HepG2 (cell line): ENCODE measurements around the gene HSPA5. TPM values are rescaled to one million over a fixed set of nuclear protein-coding genes. Genes with fewer than 3 reads are reported as not detected.
A peak's percentile ranks its signal among the peaks of the same experiment; 100 is the strongest.

Source experiments
- ISX ChIP-seq: sonication (generic); formaldehyde crosslinking; conservative IDR thresholded peaks from 2 replicates; pipeline ENCODE4 v1.5.0; 2020; ENCODE audit warnings: missing genetic modification reagents
- KAT7 ChIP-seq: IDR thresholded peaks from 2 replicates; pipeline ENCODE4 v1.6.1; 2018; ENCODE audit warnings: borderline replicate concordance, missing compliant biosample characterization
- KLF13 ChIP-seq: sonication (generic); formaldehyde crosslinking; IDR thresholded peaks from 2 replicates; pipeline ENCODE4 v1.4.0; 2020; ENCODE audit warnings: mild to moderate bottlenecking, missing genetic modification reagents
- MBNL3 ChIP-seq: fragments of 250-450 bp; sonication (Bioruptor Pico); conservative IDR thresholded peaks from 2 replicates; pipeline ENCODE4 v1.8.0; 2022; ENCODE audit warnings: mild to moderate bottlenecking, inconsistent platforms
- MTF1 ChIP-seq: sonication (generic); formaldehyde crosslinking; IDR thresholded peaks from 2 replicates; pipeline ENCODE4 v1.5.0; 2020; ENCODE audit warnings: missing genetic modification reagents
- MXD4 ChIP-seq: IDR thresholded peaks from 2 replicates; pipeline ENCODE4 v1.6.1; 2016; ENCODE audit warnings: mild to moderate bottlenecking, missing biosample characterization, missing genetic modification reagents
- SATB2 ChIP-seq: sonication (generic); formaldehyde crosslinking; IDR thresholded peaks from 2 replicates; pipeline ENCODE4 v1.5.0; 2020; ENCODE audit warnings: missing genetic modification reagents
- SIN3B ChIP-seq: fragments of 150-350 bp; IDR thresholded peaks from 2 replicates; pipeline ENCODE4 v1.6.1; 2014; ENCODE audit warnings: low read length
- SPEN ChIP-seq: sonication (generic); formaldehyde crosslinking; IDR thresholded peaks from 2 replicates; pipeline ENCODE4 v1.5.1; 2020; ENCODE audit warnings: low read depth, mild to moderate bottlenecking, missing genetic modification reagents
- STAT6 ChIP-seq: sonication (generic); formaldehyde crosslinking; IDR thresholded peaks from 2 replicates; pipeline ENCODE4 v1.4.0; 2020; ENCODE audit warnings: missing genetic modification reagents, mild to moderate bottlenecking, borderline replicate concordance
- TCF7 ChIP-seq: sonication (generic); IDR thresholded peaks from 2 replicates; pipeline ENCODE4 v1.6.1; 2016; ENCODE audit warnings: antibody characterized with exemption, low read depth
- ZBTB20 ChIP-seq: sonication (generic); formaldehyde crosslinking; IDR thresholded peaks from 2 replicates; pipeline ENCODE4 v1.8.1; 2023; ENCODE audit warnings: missing genetic modification reagents, low read depth, mild to moderate bottlenecking, borderline replicate concordance
- ZC3H13 ChIP-seq: sonication (generic); formaldehyde crosslinking; IDR thresholded peaks from 2 replicates; pipeline ENCODE4 v1.8.1; 2023; ENCODE audit warnings: mild to moderate bottlenecking, missing genetic modification reagents, moderate library complexity
- ZEB1 ChIP-seq: IDR thresholded peaks from 2 replicates; pipeline ENCODE4 v1.6.1; 2012; ENCODE audit warnings: mild to moderate bottlenecking, low read depth, inconsistent platforms; ENCODE audit not compliant: insufficient replicate concordance
- ZFP41 ChIP-seq: sonication (generic); formaldehyde crosslinking; IDR thresholded peaks from 2 replicates; pipeline ENCODE4 v1.4.0; 2020; ENCODE audit warnings: mild to moderate bottlenecking, missing genetic modification reagents, borderline replicate concordance
- ZNF350 ChIP-seq: sonication (generic); formaldehyde crosslinking; IDR thresholded peaks from 2 replicates; pipeline ENCODE4 v1.4.0; 2020; ENCODE audit warnings: mild to moderate bottlenecking, low read depth, missing genetic modification reagents, borderline replicate concordance
- ZNF546 ChIP-seq: sonication (generic); formaldehyde crosslinking; conservative IDR thresholded peaks from 2 replicates; pipeline ENCODE4 v1.8.1; 2023; ENCODE audit warnings: mild to moderate bottlenecking, missing genetic modification reagents
- ZNF567 ChIP-seq: sonication (generic); formaldehyde crosslinking; IDR thresholded peaks from 2 replicates; pipeline ENCODE4 v1.8.1; 2023; ENCODE audit warnings: mild to moderate bottlenecking, missing genetic modification reagents, borderline replicate concordance
- ZNF691 ChIP-seq: sonication (generic); formaldehyde crosslinking; IDR thresholded peaks from 2 replicates; pipeline ENCODE4 v1.4.0; 2020; ENCODE audit warnings: missing genetic modification reagents, low read depth, mild to moderate bottlenecking, borderline replicate concordance
- polyA plus RNA-seq, 8 experiments: library from polyadenylated mRNA; depleted of rRNA in 3 of 8; stranded (reverse) in 7 of 8; unstranded in 1 of 8; fragments of >200 nt; fragmentation: Illumina TruSeq in 4 of 8; extraction: Trizol in 4 of 8; gene quantifications; 2 replicates each; pipeline versions ENCODE4 v1.2.1 to v1.2.3, GENCODE V29; 2011 to 2016; ENCODE audit warnings: low read depth in 4 of 8, missing spikeins in 1 of 8, mixed read lengths in 1 of 8; ENCODE audit not compliant: insufficient read depth in 1 of 8
- total RNA-seq, 5 experiments: library from RNA; depleted of rRNA; stranded (reverse); fragments of >200 nt; fragmentation: Illumina TruSeq; extraction: Trizol; gene quantifications; 2 replicates each; pipeline ENCODE4 v1.2.3, GENCODE V29; 2016; ENCODE audit warnings: low read depth in 1 of 5
- TF ChIP-seq, protein P1 (sequence below): sonication (generic); formaldehyde crosslinking; IDR thresholded peaks from 2 replicates; pipeline ENCODE4 v1.8.1; 2023; ENCODE audit warnings: mild to moderate bottlenecking, inconsistent platforms, moderate library complexity, missing genetic modification reagents, borderline replicate concordance
- TF ChIP-seq, protein P2 (sequence below): sonication (generic); formaldehyde crosslinking; conservative IDR thresholded peaks from 2 replicates; pipeline ENCODE4 v1.8.0; 2022; ENCODE audit warnings: mild to moderate bottlenecking, moderate library complexity, missing genetic modification reagents
- TF ChIP-seq, protein P3 (sequence below): sonication (generic); formaldehyde crosslinking; IDR thresholded peaks from 2 replicates; pipeline ENCODE4 v1.4.0; 2020; ENCODE audit warnings: missing genetic modification reagents, borderline replicate concordance

Gene HSPA5
- total and polyA plus RNA-seq, 2 of the 13 experiments (the other 11 are each of a cell fraction or from before 2014, with no cell fraction given), result 201 to 206 TPM

- TF ChIP-seq, protein P1, sequence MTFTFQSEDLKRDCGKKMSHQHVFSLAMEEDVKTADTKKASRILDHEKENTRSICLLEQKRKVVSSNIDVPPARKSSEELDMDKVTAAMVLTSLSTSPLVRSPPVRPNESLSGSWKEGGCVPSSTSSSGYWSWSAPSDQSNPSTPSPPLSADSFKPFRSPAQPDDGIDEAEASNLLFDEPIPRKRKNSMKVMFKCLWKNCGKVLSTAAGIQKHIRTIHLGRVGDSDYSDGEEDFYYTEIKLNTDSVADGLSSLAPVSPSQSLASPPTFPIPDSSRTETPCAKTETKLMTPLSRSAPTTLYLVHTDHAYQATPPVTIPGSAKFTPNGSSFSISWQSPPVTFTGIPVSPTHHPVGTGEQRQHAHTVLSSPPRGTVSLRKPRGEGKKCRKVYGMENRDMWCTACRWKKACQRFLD (CRISPR knock-in tag), result no peak
- TF ChIP-seq SIN3B (no peak), ZBTB20 (CRISPR knock-in tag) (peak; percentile 62; the same call in 1 of the 2 replicates), KLF13 (CRISPR knock-in tag) (no peak), SATB2 (no peak), MBNL3 (no peak), KAT7 (CRISPR knock-in tag) (no peak), ZNF567 (CRISPR knock-in tag) (no peak), SPEN (CRISPR knock-in tag) (no peak), ZC3H13 (CRISPR knock-in tag) (no peak), ZNF546 (CRISPR knock-in tag) (no peak), MTF1 (no peak), ZEB1 (no peak), MXD4 (CRISPR knock-in tag) (no peak), ZNF691 (CRISPR knock-in tag) (no peak), TCF7 (peak; percentile 49), STAT6 (CRISPR knock-in tag) (no peak), ZFP41 (CRISPR knock-in tag) (no peak), ISX (no peak), ZNF350 (CRISPR knock-in tag) (no peak)
- TF ChIP-seq, protein P2, sequence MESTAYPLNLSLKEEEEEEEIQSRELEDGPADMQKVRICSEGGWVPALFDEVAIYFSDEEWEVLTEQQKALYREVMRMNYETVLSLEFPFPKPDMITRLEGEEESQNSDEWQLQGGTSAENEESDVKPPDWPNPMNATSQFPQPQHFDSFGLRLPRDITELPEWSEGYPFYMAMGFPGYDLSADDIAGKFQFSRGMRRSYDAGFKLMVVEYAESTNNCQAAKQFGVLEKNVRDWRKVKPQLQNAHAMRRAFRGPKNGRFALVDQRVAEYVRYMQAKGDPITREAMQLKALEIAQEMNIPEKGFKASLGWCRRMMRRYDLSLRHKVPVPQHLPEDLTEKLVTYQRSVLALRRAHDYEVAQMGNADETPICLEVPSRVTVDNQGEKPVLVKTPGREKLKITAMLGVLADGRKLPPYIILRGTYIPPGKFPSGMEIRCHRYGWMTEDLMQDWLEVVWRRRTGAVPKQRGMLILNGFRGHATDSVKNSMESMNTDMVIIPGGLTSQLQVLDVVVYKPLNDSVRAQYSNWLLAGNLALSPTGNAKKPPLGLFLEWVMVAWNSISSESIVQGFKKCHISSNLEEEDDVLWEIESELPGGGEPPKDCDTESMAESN (CRISPR knock-in tag), result 0 out of 2 replicates have a peak, but pooled peaks have one; percentile 40
- TF ChIP-seq, protein P3, sequence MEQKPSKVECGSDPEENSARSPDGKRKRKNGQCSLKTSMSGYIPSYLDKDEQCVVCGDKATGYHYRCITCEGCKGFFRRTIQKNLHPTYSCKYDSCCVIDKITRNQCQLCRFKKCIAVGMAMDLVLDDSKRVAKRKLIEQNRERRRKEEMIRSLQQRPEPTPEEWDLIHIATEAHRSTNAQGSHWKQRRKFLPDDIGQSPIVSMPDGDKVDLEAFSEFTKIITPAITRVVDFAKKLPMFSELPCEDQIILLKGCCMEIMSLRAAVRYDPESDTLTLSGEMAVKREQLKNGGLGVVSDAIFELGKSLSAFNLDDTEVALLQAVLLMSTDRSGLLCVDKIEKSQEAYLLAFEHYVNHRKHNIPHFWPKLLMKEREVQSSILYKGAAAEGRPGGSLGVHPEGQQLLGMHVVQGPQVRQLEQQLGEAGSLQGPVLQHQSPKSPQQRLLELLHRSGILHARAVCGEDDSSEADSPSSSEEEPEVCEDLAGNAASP, result peak; percentile 38; the same call in 1 of the 2 replicates
Observed at GRCh38 chr9:125272697-125273096, 31.6 kb upstream of the HSPA5 start (continued).
